Neutrophil (primary cell): Measurements from ENCODE around the gene CAPN5.

Experiments used
- H3K27ac ChIP-seq: fragments of 200-600 bp; sonication (generic); 2 replicates; pipeline ENCODE4 v1.5.1; 2016; ENCODE audit warnings: mild to moderate bottlenecking, moderate library complexity
- H3K27me3 ChIP-seq: fragments of 200-600 bp; sonication (generic); 2 replicates; pipeline ENCODE4 v1.6.0; 2016; ENCODE audit warnings: mild to moderate bottlenecking
- H3K36me3 ChIP-seq: fragments of 200-600 bp; sonication (generic); 2 replicates; pipeline ENCODE4 v1.5.1; 2017
- H3K4me1 ChIP-seq, 2 experiments: fragments of 200-600 bp in 1 of 2; sonication (generic) in 1 of 2; 1 replicate in 1 of 2; 2 replicates in 1 of 2; pipeline versions ENCODE4 v1.5.1 to v1.6.1; 2013 to 2016; ENCODE audit warnings: low read depth in 1 of 2, low read length in 1 of 2, mild to moderate bottlenecking in 1 of 2, moderate library complexity in 1 of 2; ENCODE audit not compliant: control insufficient read depth in 1 of 2, insufficient read depth in 1 of 2
- H3K4me3 ChIP-seq, 2 experiments: fragments of 200-600 bp in 1 of 2; sonication (generic) in 1 of 2; 1 replicate in 1 of 2; 2 replicates in 1 of 2; pipeline ENCODE4 v1.5.1; 2013 to 2016; ENCODE audit warnings: low read depth in 1 of 2, low read length in 1 of 2, mild to moderate bottlenecking in 1 of 2, moderate library complexity in 1 of 2
- H3K9me3 ChIP-seq: fragments of 200-600 bp; sonication (generic); 2 replicates; pipeline ENCODE4 v1.5.1; 2016
- CTCF ChIP-seq: fragments of 200-600 bp; sonication (generic); IDR thresholded peaks from 2 replicates; pipeline ENCODE4 v1.5.1; 2016; ENCODE audit warnings: antibody characterized with exemption

Gene CAPN5

GRCh38 chr11:77111946-77112345 is 45.2 kb downstream of the CAPN5 start:
- Histone ChIP-seq H3K4me3 (no peak overlapping the region), H3K4me1 (no peaks in the 10 kb centered on the region), H3K27ac (no peak overlapping the region), H3K9me3 (no peaks in the 10 kb centered on the region), H3K36me3 (no peaks in the 10 kb centered on the region), H3K27me3 (no peaks in the 10 kb centered on the region)
- no peak for TF ChIP-seq CTCF

GRCh38 chr11:77112641-77113381 is 46.0 kb downstream of the CAPN5 start:
- Histone ChIP-seq H3K27ac (no peak overlapping the region), H3K9me3 (no peaks in the 10 kb centered on the region), H3K4me1 (no peaks in the 10 kb centered on the region), H3K4me3 (no peak overlapping the region), H3K27me3 (no peaks in the 10 kb centered on the region), H3K36me3 (no peaks in the 10 kb centered on the region)
- no peak for TF ChIP-seq CTCF

DNA sequence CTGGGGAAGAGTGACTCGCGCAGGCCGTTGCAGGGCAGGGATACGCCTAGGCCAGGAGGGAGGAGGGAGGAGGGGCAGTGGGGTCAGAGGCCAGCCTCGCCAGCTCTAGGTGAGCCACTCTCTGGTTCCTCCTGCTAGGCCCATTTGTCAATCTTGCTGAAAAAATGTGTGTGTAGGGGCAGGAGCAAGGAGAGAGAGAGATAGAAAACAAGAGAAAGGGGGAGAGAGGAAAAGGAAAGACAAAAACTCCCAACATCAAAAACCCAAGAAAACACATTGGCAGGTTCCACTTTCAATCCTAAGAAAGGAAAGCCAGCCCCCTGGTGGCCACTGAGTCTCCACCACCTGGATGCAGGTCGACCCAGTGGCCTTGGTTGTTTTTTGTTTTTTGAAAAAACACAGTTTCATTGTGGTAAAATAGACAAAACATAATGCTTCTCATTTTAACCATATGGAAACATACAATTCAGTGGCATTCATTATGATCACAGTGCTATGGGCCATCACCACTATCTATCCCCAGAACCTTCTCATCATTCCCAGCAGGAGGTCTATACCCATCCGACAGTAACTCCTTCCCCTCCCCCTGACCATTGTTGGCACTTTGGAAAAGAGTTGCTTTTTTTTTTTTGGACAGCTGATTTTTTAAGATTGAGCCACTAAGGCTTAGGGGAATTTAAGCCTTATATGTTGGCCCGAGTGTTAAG is 46.8 kb downstream of the CAPN5 start:
- Histone ChIP-seq H3K4me3 (no peak overlapping the region), H3K9me3 (no peaks in the 10 kb centered on the region)

DNA sequence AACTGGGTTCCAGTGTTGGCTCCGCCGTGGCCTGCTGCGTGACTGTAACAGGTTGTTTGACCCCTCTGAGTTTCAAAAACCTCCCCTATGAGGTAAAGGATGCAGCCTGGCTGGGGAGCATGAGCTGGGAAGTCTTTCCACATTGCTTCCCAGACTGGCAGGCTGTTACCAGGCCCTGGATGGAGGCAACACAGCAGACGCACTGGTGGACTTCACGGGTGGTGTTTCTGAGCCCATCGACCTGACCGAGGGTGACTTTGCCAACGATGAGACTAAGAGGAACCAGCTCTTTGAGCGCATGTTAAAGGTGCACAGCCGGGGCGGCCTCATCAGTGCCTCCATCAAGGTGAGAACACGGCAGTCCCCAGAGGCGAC is 47.3 kb downstream of the CAPN5 start:
- Histone ChIP-seq H3K36me3 (no peaks in the 10 kb centered on the region), H3K4me3 (no peak overlapping the region), H3K27me3 (no peaks in the 10 kb centered on the region), H3K4me1 (no peaks in the 10 kb centered on the region), H3K9me3 (no peaks in the 10 kb centered on the region), H3K27ac (no peak overlapping the region)
- no peak for TF ChIP-seq CTCF

More for the DNA sequence above, 46.8 kb downstream of the CAPN5 start:
- Histone ChIP-seq H3K27ac (no peak overlapping the region), H3K27me3 (no peaks in the 10 kb centered on the region), H3K4me1 (no peaks in the 10 kb centered on the region), H3K36me3 (no peaks in the 10 kb centered on the region)
- no peak for TF ChIP-seq CTCF

- H3K9me3 ChIP-seq, result no peaks in the 10 kb centered on the region
- H3K4me3 ChIP-seq, result no peak overlapping the region
- no peaks in the 10 kb centered on the region for H3K4me1 ChIP-seq
- H3K36me3 ChIP-seq, result no peaks in the 10 kb centered on the region
- no peak overlapping the region for H3K27ac ChIP-seq
- H3K27me3 ChIP-seq, result no peaks in the 10 kb centered on the region
- no peak for TF ChIP-seq CTCF
These were observed 48.4 kb downstream of the CAPN5 start for GRCh38 chr11:77115181-77115611.
